CD1c-positive myeloid dendritic cell (primary cell): ENCODE measurements around the gene TBC1D8B.
"Not testable (repeated sequence)": the region's sequence is repeated elsewhere in the genome, so short reads cannot be mapped to it uniquely, and the experiment has no call there.

ENCODE experiments used
- DNase-seq: peaks from one replicate; pipeline ENCODE4 v3.0.0-alpha.2; 2016; ENCODE audit errors: extremely low spot score

TBC1D8B gene

GRCh38 chrX:106802388-106803275 lies at the start of gene TBC1D8B:
TSS of gene TBC1D8B (plus strand) at chrX:106802673. CDS start at chrX:106802854, 181 bp downstream.
- DNase-seq: peak; percentile 69

GRCh38 chrX:106769288-106769687 lies 33.2 kb upstream of the TBC1D8B start:
- DNase-seq: not testable (repeated sequence)

GRCh38 chrX:106774981-106775380 lies 27.5 kb upstream of the TBC1D8B start:
- no peak for DNase-seq

GRCh38 chrX:106780264-106780663 lies 22.2 kb upstream of the TBC1D8B start:
- no peak for DNase-seq

GRCh38 chrX:106780664-106781377 lies 21.7 kb upstream of the TBC1D8B start:
- DNase-seq: no peak

GRCh38 chrX:106783716-106784115 lies 18.8 kb upstream of the TBC1D8B start:
- no peak for DNase-seq

GRCh38 chrX:106791495-106791894 lies 11.0 kb upstream of the TBC1D8B start:
- no peak for DNase-seq

GRCh38 chrX:106802063-106802387 lies 448 bp upstream of the TBC1D8B start:
- no peak for DNase-seq

- DNase-seq: no peak
Measured at GRCh38 chrX:106811131-106811910, 8.8 kb downstream of the TBC1D8B start.

- DNase-seq: not testable (repeated sequence)
Measured at GRCh38 chrX:106812930-106813329, 10.5 kb downstream of the TBC1D8B start.

- not testable (repeated sequence) for DNase-seq
Measured at GRCh38 chrX:106814093-106814492, 11.6 kb downstream of the TBC1D8B start.

- DNase-seq: no peak
Measured at GRCh38 chrX:106862972-106863688, 60.7 kb downstream of the TBC1D8B start.

- DNase-seq: no peak
Measured at GRCh38 chrX:106863697-106864096, 61.2 kb downstream of the TBC1D8B start.

GRCh38 chrX:106872796-106873195 lies 70.3 kb downstream of the TBC1D8B start:
- not testable (repeated sequence) for DNase-seq

GRCh38 chrX:106874075-106874474 lies 71.6 kb downstream of the TBC1D8B start:
- peak; percentile 36 for DNase-seq

GRCh38 chrX:106875151-106875550 lies 72.7 kb downstream of the TBC1D8B start:
- no peak for DNase-seq

- no peak for DNase-seq
Measured at GRCh38 chrX:106889468-106889867, 87.0 kb downstream of the TBC1D8B start.

- no peak for DNase-seq
Measured at GRCh38 chrX:106891762-106892460, 89.4 kb downstream of the TBC1D8B start.

- DNase-seq: peak; percentile 29
Measured at GRCh38 chrX:106894392-106894909, 92.0 kb downstream of the TBC1D8B start.

- DNase-seq: no peak
Measured at GRCh38 chrX:106894978-106895452, 92.5 kb downstream of the TBC1D8B start.
